Hepatocyte (in vitro differentiated cells): ENCODE data around the gene EMC8.

Source experiments
- EZH2 ChIP-seq: fragments of 200-600 bp; sonication (generic); IDR thresholded peaks from 2 replicates; pipeline ENCODE4 v1.6.1; 2016; ENCODE audit warnings: antibody characterized with exemption, mild to moderate bottlenecking, borderline replicate concordance
- EZH2phosphoT487 ChIP-seq: fragments of 200-600 bp; sonication (generic); IDR thresholded peaks from one replicate; pipeline ENCODE4 v1.6.1; 2018; ENCODE audit warnings: antibody characterized with exemption, mild to moderate bottlenecking, low read depth, moderate library complexity; ENCODE audit not compliant: unreplicated experiment, severe bottlenecking
- TF ChIP-seq, protein P1 (sequence below): fragments of 200-600 bp; sonication (generic); IDR thresholded peaks from 2 replicates; pipeline ENCODE4 v1.5.1; 2016; ENCODE audit warnings: antibody characterized with exemption, mild to moderate bottlenecking; ENCODE audit not compliant: poor library complexity

DNA sequence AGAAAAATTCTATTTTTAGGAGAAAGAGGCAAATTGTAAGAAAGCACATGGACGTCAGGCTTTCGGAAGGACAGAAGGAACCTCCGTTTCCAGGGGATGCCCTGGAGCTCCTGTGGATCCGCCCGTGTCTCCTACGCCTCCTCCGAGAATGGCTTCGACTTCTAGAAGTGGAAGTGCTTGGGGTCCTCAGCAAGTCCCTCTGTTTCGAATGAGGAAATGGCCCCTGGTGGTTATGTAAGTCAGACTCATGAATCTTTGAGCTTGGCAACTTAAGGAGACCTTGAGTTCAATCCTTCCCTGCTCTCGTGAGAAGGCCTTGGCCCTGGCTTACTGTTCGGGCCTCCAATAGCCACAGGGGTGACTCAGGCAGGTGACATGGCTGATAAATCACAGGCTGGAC lies 39.0 kb upstream of the EMC8 start:
- TF ChIP-seq, protein P1, sequence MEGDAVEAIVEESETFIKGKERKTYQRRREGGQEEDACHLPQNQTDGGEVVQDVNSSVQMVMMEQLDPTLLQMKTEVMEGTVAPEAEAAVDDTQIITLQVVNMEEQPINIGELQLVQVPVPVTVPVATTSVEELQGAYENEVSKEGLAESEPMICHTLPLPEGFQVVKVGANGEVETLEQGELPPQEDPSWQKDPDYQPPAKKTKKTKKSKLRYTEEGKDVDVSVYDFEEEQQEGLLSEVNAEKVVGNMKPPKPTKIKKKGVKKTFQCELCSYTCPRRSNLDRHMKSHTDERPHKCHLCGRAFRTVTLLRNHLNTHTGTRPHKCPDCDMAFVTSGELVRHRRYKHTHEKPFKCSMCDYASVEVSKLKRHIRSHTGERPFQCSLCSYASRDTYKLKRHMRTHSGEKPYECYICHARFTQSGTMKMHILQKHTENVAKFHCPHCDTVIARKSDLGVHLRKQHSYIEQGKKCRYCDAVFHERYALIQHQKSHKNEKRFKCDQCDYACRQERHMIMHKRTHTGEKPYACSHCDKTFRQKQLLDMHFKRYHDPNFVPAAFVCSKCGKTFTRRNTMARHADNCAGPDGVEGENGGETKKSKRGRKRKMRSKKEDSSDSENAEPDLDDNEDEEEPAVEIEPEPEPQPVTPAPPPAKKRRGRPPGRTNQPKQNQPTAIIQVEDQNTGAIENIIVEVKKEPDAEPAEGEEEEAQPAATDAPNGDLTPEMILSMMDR: no peak
- TF ChIP-seq EZH2phosphoT487: no peak
- TF ChIP-seq EZH2: no peak
